Large intestine (tissue), 3 donors: ENCODE measurements around the gene FOXA1. TPM values are rescaled to one million over a fixed set of nuclear protein-coding genes. Genes with fewer than 3 reads are reported as not detected.

Experiments used
- DNase-seq, 2 donors: peaks; one replicate each; pipeline versions ENCODE4 v3.0.0 to v3.0.0-alpha.2; 2013
- H3K27ac ChIP-seq: one replicate; pipeline ENCODE4 v1.5.1; 2013; ENCODE audit warnings: low read length
- H3K27me3 ChIP-seq: 2 replicates; pipeline ENCODE4 v1.6.1; 2013; ENCODE audit warnings: low read length; ENCODE audit not compliant: control insufficient read depth, insufficient read depth
- H3K36me3 ChIP-seq: 2 replicates; pipeline ENCODE4 v1.6.1; 2013; ENCODE audit warnings: low read length; ENCODE audit not compliant: control insufficient read depth, insufficient read depth
- H3K4me1 ChIP-seq: one replicate; pipeline ENCODE4 v1.6.1; 2013; ENCODE audit warnings: low read length; ENCODE audit not compliant: control insufficient read depth, insufficient read depth
- H3K4me3 ChIP-seq: one replicate; pipeline ENCODE4 v1.5.1; 2013; ENCODE audit warnings: low read length
- H3K9me3 ChIP-seq: one replicate; pipeline ENCODE4 v1.6.1; 2013; ENCODE audit warnings: mild to moderate bottlenecking, low read depth, low read length, moderate library complexity; ENCODE audit not compliant: control insufficient read depth
- WGBS: methylation state at CpG from one replicate; pipeline ENCODE4 v1.1.5; 2013; ENCODE audit warnings: low lambda C conversion rate; ENCODE audit not compliant: insufficient coverage; 5-methylcytosine and 5-hydroxymethylcytosine counted together
- polyA plus RNA-seq: library from polyadenylated mRNA; unstranded; fragments of 120-200 nt; gene quantifications from one replicate; pipeline ENCODE4 v1.2.1, GENCODE V29; 2013

FOXA1 gene
- polyA plus RNA-seq, 1 donor = 36.0 TPM

DNA sequence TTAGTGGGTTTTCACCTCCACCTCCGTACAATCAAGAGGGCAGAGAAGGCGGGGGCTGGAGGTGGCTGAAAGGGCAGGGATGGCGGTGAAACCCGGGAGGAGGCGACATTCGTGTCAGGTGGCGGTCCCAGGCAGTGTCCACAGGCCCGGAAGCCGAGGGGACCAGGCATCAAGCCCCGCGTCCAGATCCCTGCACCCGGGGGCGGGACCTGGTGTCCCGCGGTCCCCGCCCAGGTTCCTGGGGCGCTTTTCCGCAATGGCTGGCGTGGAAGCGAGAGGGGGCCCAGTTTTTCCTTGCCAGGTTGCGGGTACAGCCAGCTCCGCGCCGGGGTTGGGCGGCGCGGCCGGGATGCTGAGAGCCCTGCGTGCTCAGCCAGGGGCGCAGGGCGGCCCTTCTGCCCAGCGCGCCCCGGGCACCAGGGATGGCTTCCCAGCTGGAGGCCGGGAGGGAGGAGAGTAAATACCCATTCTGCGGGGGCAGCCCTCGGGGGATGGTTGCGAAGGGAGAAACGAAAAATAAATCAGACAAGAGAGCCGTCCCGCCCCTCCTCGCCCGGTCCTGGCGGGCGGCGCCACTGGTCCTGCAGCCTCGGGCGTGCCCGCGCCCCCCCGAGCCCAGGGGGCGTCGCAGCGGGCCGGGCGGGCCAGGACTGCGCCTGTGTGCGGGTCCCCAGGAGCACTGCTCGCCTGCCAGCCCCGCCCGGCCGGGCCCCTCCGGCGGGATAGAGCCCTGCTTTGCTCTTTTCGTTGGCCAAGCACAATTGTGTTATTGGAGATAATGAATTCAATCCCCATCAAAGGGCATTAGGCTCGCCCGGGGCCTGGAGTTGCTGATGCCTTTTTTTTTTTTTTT, 11.5 kb downstream of the FOXA1 start:
- Histone ChIP-seq H3K36me3 (peaks cover 4% of the 10 kb centered on the region), H3K27ac (peak overlapping the region; percentile 97), H3K9me3 (no peaks in the 10 kb centered on the region), H3K4me1 (peaks cover 10% of the 10 kb centered on the region), H3K27me3 (peaks cover 49% of the 10 kb centered on the region), H3K4me3 (peak overlapping the region; percentile 66)
- peak in 1 of 2 donors; percentile 84 for DNase-seq
- WGBS = 10% methylated on average over 2 of the region's 67 CpGs

DNA sequence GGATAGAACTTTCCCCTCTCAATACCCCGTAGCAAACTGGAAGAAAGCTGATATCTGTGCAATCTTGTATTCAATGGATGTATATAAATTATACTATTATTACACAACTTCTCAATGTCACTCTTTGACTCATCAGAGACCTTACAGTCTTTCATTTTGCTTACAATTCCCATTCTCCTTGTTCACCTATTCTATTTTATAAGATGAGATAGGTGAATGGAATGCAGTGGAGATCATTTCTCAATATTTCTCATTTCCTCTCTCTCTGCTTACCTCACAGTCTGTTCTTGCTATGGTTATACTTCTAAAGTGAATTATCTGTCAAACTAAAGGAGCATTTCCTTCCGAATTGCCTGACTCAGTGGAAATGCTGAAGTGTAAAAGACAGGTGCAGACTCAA, 14.9 kb downstream of the FOXA1 start:
- Histone ChIP-seq H3K9me3 (no peaks in the 10 kb centered on the region), H3K4me1 (no peaks in the 10 kb centered on the region), H3K27ac (no peak overlapping the region), H3K4me3 (no peak overlapping the region), H3K36me3 (no peaks in the 10 kb centered on the region), H3K27me3 (peaks cover 24% of the 10 kb centered on the region)
- WGBS = no CpG with 5 or more reads among the region's 2 CpGs
- DNase-seq = no peak

DNA sequence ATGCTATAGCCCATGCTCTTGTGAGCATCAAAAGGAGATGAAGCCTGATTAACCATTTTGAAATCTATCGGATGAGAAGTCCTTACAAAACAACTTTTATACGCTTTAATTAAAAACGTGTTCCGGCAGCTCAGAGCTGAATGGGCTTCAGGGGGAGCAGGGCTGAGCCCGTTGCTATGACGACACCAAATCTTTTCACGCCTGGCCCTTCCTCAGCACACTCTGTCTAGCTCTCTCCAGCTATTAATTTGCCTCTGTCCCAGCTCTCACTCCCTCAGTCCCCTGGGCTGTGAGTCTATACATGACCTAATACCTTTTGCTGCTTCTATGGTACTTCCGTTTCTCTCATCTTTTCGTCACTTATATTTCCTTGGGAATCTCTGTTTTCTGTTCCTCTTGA, 15.8 kb downstream of the FOXA1 start:
- no peak for DNase-seq
- H3K4me3 ChIP-seq = no peak overlapping the region
- no peaks in the 10 kb centered on the region for H3K4me1 ChIP-seq
- WGBS = 60% methylated on average over 1 of the region's 9 CpGs
- H3K27me3 ChIP-seq = peaks cover 16% of the 10 kb centered on the region
- no peaks in the 10 kb centered on the region for H3K9me3 ChIP-seq
- no peak overlapping the region for H3K27ac ChIP-seq
- no peaks in the 10 kb centered on the region for H3K36me3 ChIP-seq

DNA sequence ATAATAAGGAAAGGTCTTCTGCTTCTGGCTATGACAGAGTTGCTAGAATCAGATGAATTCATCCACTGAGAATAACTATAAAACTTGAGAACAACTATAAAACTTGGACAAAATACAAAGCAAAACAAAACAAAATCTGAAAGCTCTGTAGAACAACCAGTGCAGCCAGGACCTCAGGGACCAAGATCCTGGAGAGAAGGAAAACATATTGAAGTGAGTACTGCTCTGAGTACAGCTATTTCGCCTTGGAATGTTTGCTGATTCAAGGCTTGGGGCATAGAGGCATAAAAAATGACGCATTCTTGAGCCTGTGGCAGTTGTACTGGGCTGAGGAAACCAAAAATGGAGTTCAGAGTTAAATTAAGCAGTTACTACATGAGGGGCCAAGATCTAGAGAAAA, 21.7 kb downstream of the FOXA1 start:
- WGBS = no CpG with 5 or more reads among the region's 2 CpGs

DNA sequence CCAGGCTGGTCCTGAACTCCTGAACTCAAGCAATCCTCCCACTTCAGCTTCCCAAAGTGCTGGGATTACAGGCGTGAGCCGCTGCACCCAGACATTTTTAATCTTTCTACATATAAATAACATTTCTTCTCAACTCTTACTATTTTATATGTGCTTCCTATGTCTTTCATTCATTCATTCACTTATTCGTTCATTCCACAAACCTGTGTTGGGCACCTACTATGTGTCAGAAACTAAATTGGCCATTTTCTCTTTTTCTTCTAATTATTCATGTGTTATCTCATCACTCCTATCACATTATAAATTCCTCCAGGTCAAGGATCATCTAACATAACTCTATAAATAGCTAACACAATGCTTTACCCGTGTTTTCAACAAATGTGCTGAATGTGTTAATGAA, 23.7 kb downstream of the FOXA1 start:
- Histone ChIP-seq H3K4me3 (no peak overlapping the region), H3K4me1 (peaks cover 3% of the 10 kb centered on the region), H3K36me3 (no peaks in the 10 kb centered on the region), H3K9me3 (no peaks in the 10 kb centered on the region), H3K27me3 (no peaks in the 10 kb centered on the region), H3K27ac (no peak overlapping the region)
- DNase-seq = no peak
- 100% methylated on average over 1 of the region's 4 CpGs for whole genome bisulfite sequencing

More for the DNA sequence above, 21.7 kb downstream of the FOXA1 start:
- Histone ChIP-seq H3K27ac (no peak overlapping the region), H3K4me1 (no peaks in the 10 kb centered on the region), H3K4me3 (no peak overlapping the region), H3K27me3 (no peaks in the 10 kb centered on the region), H3K36me3 (no peaks in the 10 kb centered on the region), H3K9me3 (no peaks in the 10 kb centered on the region)
- no peak for DNase-seq

DNA sequence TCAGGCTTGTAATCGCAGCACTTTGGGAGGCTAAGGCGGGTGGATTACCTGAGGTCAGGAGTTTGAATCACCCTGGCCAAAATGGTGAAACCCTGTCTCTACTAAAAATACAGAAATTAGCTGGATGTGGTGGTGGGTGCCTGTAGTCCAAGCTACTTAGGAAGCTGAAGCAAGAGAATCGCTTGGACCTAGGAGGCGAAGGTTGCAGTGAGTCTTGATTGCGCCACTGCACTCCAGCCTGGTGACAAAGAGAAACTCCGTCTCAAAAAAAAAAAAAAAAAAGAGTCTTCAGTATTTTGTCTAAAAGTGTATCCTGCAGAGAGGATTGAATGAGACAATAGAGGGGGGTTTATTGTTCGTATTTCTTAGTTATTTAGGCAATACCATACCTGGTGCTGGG, 25.3 kb downstream of the FOXA1 start:
- H3K4me3 ChIP-seq = no peak overlapping the region
- no peaks in the 10 kb centered on the region for H3K9me3 ChIP-seq
- 69% methylated on average over 5 of the region's 7 CpGs for WGBS
- H3K36me3 ChIP-seq = no peaks in the 10 kb centered on the region
- H3K4me1 ChIP-seq = peaks cover 3% of the 10 kb centered on the region
- H3K27me3 ChIP-seq = no peaks in the 10 kb centered on the region
- DNase-seq = no peak
- no peak overlapping the region for H3K27ac ChIP-seq

DNA sequence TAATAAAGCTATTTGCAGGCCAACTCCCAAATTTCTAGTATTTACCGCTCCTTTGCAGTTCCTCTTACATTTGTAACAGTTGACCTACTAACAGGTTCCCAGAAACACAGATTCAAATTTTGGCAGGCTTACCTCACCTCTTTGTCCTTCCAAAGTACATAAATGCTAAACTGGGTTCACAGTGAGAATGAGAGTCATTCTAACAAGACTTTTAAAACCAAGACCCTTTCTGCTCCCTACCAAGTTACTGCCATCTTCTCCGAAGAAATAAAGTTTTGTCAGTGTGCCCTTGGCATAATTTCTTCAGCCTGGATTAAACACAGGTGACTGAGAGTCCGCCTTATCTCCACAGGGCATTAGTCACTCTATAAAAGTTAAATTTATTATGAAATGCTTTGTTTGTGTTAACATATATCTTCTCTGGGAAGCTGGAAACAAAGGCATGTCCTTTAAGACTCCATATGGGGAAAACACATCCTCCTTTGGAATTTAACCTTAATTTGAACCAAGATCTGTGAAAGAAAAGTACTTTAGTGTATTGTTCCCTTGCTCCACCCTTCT, 28.2 kb downstream of the FOXA1 start:
- no peak overlapping the region for H3K27ac ChIP-seq
- 0% methylated on average over 1 of the region's 3 CpGs for WGBS
- peak in 1 of 2 donors; percentile 38 for DNase-seq

DNA sequence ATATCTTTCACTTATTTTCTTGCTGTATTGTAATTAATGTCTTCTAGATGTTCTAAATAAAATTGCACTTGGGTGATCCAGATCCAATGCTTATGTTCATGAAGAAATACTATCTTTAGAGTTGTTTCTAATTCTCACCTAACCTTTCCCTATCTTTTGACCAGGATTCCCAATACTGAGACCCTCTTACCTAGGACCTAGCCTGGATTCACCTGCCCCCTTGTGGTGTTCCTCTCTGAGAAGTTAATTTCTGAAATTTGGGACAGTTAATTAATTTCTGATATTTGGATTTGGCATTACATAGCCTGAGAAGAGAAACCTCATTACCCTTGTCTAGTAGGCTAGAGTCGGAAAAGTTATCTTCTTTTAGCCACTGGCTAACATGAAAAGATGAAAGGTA, 29.5 kb downstream of the FOXA1 start:
- no peak for DNase-seq
- H3K36me3 ChIP-seq = no peaks in the 10 kb centered on the region
- H3K4me3 ChIP-seq = no peak overlapping the region
- peaks cover 3% of the 10 kb centered on the region for H3K4me1 ChIP-seq
- no peaks in the 10 kb centered on the region for H3K27me3 ChIP-seq
- H3K27ac ChIP-seq = no peak overlapping the region
- H3K9me3 ChIP-seq = no peaks in the 10 kb centered on the region
- no CpG with 5 or more reads among the region's 1 CpG for WGBS

More for the DNA sequence above, 28.2 kb downstream of the FOXA1 start:
- no peaks in the 10 kb centered on the region for H3K9me3 ChIP-seq
- no peaks in the 10 kb centered on the region for H3K27me3 ChIP-seq
- no peaks in the 10 kb centered on the region for H3K36me3 ChIP-seq
- H3K4me3 ChIP-seq = no peak overlapping the region
- H3K4me1 ChIP-seq = peaks cover 3% of the 10 kb centered on the region

DNA sequence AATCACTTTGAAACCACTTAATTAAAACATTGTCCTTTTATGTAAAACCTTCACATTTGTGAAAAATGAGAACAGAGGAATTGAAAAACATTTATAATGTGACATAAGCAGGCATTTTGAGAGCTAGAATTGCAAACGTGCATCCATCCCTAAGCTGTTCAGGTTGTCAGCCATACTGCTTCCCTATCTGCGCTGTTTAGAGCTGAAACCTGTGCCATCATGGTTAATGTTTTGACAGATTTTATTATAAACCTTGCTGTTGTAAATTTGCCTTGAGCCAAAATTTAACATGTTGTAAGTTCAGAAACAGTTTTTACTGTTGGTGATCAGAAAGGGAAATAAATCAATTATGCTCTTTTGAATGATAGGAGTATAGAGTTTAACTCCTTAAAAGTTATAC, 31.9 kb downstream of the FOXA1 start:
- WGBS = no CpG with 5 or more reads among the region's 2 CpGs
- Histone ChIP-seq H3K4me3 (no peak overlapping the region), H3K9me3 (no peaks in the 10 kb centered on the region), H3K36me3 (no peaks in the 10 kb centered on the region), H3K27ac (no peak overlapping the region), H3K27me3 (no peaks in the 10 kb centered on the region), H3K4me1 (peaks cover 3% of the 10 kb centered on the region)
- DNase-seq = no peak

DNA sequence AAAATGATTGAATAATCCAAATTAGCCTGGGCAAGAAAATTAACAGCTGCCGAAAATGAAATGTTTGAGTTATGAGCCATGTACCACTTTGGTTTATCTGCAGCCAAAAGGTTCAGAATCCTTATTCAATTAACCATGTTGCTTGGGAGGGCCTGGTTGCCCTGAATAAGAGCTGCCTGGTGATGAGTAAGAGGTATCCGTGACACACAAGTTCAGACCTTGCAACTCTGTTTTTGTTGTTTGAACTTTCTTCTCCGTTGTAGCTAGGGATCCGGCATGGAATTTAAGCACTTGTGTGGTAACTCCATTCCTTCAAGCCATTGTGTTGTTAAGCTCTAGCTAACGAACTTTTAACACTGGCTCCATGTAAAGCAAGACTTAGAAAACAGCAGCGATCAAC, 35.7 kb downstream of the FOXA1 start:
- Histone ChIP-seq H3K4me3 (no peak overlapping the region), H3K9me3 (peaks cover 16% of the 10 kb centered on the region), H3K36me3 (no peaks in the 10 kb centered on the region), H3K4me1 (no peaks in the 10 kb centered on the region), H3K27ac (no peak overlapping the region), H3K27me3 (no peaks in the 10 kb centered on the region)
- no peak for DNase-seq
- 100% methylated on average over 1 of the region's 6 CpGs for WGBS
